Rectal smooth muscle tissue (tissue), 1 donor: ENCODE data around the gene ALG5.

Experiments
- H3K27ac ChIP-seq: one replicate; pipeline ENCODE4 v1.7.0; 2013; ENCODE audit warnings: low read depth, low read length, inconsistent platforms
- H3K27me3 ChIP-seq: one replicate; pipeline ENCODE4 v1.7.0; 2013; ENCODE audit warnings: low read length; ENCODE audit not compliant: control insufficient read depth, insufficient read depth
- H3K36me3 ChIP-seq: one replicate; pipeline ENCODE4 v1.7.0; 2013; ENCODE audit warnings: low read length; ENCODE audit not compliant: control insufficient read depth, insufficient read depth
- H3K4me1 ChIP-seq: one replicate; pipeline ENCODE4 v1.7.0; 2013; ENCODE audit warnings: low read length; ENCODE audit not compliant: control insufficient read depth, insufficient read depth
- H3K4me3 ChIP-seq: one replicate; pipeline ENCODE4 v1.7.0; 2013; ENCODE audit warnings: low read length
- H3K9ac ChIP-seq: one replicate; pipeline ENCODE4 v1.7.0; 2013; ENCODE audit warnings: low read length

Gene ALG5

GRCh38 chr13:36907266-36907665 lies 91.9 kb downstream of the ALG5 start:
- Histone ChIP-seq H3K27me3 (no peaks in the 10 kb centered on the region), H3K4me1 (no peaks in the 10 kb centered on the region), H3K9ac (no peak overlapping the region)

GRCh38 chr13:36905944-36906343 lies 93.2 kb downstream of the ALG5 start:
- H3K4me3 ChIP-seq: no peak overlapping the region
- H3K27ac ChIP-seq: no peak overlapping the region
- no peaks in the 10 kb centered on the region for H3K36me3 ChIP-seq
- no peaks in the 10 kb centered on the region for H3K4me1 ChIP-seq
- no peak overlapping the region for H3K9ac ChIP-seq
- H3K27me3 ChIP-seq: no peaks in the 10 kb centered on the region

More at GRCh38 chr13:36907266-36907665, 91.9 kb downstream of the ALG5 start:
- Histone ChIP-seq H3K36me3 (no peaks in the 10 kb centered on the region), H3K27ac (no peak overlapping the region), H3K4me3 (no peak overlapping the region)

GRCh38 chr13:36903925-36904595 lies 95.1 kb downstream of the ALG5 start:
- Histone ChIP-seq H3K36me3 (no peaks in the 10 kb centered on the region), H3K4me1 (no peaks in the 10 kb centered on the region), H3K27me3 (no peaks in the 10 kb centered on the region), H3K27ac (no peak overlapping the region), H3K9ac (no peak overlapping the region), H3K4me3 (no peak overlapping the region)
